HG03342 (cell line): ENCODE results near the gene IPO13.

ENCODE experiments used
- ATAC-seq: cut with Tn5 transposase; IDR thresholded peaks from one replicate; pipeline ENCODE4 v1.9.1; 2021; ENCODE audit warnings: mild to moderate bottlenecking, moderate library complexity; ENCODE audit not compliant: unreplicated experiment

IPO13 gene

DNA sequence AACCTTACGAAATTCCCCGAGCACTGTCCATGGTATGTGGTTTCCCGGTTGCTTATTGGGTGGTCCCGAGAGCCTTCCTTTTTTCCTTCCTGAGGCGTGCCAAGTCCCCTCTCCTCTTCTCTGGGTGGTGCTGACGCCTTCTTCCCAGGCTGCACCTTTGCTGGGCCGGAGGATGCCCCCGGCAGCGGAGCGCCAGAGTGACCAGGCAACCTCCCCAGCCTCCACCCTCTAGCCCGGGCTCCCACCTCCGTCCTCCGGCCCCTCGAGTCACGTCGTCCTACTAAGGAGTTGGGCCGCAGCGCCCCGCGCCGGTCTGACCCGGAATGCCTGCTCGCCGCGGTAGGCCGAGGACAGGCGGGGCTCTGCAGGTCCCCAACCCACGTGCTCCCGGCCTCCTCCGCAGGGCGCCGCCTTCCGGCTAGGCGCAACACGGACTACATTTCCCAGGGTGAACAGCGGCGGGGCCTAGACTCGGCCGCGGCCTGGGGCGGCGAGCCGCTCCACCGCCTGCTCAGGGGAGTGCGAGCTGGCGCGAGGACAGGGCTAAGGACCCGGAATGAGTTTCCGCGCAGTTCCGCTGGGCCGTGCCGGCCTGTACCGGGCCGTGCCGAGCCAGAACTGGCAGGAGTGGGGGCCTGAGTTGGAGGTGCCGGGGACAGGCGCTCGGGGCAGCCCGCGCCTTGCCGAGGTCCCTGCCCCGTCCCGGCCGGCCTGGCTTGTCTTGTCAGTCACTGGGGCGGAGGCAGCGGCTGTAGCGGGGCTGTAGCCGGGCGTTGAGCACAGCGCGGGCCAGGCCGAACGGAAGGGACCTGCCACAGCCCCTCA is at the start of gene IPO13:
IPO13 (plus strand) TSS at position 715 of the 825 bp plus-strand sequence. CDS start 651 bp downstream, outside the sequence.
- peak; percentile 91 for ATAC-seq

- no peak for ATAC-seq
These were observed 47.8 kb upstream of the IPO13 start for GRCh38 chr1:43898981-43899380.

DNA sequence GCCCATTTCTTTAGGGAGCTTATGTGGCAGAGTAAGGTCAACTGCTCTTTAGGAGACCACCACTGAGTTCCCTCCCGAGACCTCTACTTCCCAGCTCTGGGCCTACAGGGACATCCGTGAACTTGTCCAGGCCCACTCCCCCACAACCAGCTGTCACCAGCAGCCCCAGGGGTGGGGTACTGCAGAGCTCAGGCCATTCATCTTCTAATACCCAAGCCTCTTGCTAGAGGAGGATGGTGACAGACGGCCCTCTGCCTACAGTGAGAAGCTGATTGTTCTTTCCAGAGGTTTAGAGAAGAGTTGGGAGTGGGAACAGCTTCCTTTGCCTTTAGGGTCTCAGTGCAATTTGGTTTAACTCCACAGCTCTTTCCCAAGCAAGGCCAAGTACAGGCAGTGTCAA is 46.4 kb upstream of the IPO13 start:
- ATAC-seq = no peak

GRCh38 chr1:43901196-43901961 is 45.4 kb upstream of the IPO13 start:
- ATAC-seq = no peak

DNA sequence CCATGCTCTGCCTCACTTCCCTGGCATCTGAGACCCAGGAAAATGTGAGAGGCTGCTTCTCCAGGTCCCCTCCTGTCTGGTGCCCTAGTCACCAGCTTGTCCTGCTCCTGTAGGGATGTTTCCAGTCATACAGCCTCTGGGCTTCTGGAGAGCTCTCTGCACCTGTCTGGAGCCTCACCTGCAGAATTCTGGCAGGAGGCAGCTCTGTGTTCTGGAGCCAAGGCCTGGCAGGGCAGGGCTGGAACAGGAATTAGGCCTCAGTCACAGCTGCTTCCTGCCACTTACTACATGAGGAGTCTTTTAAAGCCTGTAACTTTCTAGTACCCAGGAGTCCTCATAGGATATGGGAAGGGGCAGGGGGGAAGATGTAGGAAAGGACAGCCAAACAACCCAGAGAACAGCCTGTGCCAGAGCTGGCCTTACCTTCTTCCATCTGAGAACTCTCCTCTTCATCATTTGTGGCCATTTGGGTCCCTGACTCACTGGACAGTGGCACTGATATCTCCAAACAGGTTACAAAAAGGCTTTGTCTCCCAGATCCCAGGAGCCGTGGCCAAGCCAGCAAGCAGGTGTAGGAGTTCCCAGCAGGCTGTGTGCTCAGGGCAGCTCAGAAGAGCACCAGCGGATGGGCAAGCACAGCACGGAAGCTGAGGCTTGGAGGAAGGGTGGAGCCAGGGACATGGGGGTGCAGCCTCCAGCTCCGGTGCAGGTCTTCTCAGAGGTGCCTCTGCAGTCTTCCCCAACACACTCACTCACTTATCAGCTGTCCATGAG is 44.5 kb upstream of the IPO13 start:
- no peak for ATAC-seq

- no peak for ATAC-seq
These were observed 41.8 kb upstream of the IPO13 start for GRCh38 chr1:43904660-43905551.

DNA sequence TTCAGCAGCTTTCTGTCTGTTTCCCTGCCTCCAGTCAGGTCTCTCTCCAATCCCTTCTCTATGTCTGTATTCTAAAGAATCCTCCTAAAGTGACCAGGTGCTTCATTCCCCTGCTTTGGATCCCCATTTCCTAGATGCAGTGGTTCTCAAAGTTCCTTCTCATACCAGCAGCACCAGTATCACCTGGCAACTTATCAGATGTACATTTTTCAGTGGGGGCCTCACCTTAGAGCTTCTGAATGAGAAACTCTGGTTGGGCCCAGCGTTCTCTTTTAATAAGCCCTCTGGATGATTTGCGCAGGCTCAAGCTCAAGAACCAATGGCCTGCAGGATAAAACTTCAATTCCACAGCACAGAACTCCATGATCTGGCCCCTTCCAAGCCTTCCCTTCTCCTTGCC is 38.5 kb upstream of the IPO13 start:
- ATAC-seq = no peak

GRCh38 chr1:43908858-43909257 is 37.9 kb upstream of the IPO13 start:
- ATAC-seq = no peak

DNA sequence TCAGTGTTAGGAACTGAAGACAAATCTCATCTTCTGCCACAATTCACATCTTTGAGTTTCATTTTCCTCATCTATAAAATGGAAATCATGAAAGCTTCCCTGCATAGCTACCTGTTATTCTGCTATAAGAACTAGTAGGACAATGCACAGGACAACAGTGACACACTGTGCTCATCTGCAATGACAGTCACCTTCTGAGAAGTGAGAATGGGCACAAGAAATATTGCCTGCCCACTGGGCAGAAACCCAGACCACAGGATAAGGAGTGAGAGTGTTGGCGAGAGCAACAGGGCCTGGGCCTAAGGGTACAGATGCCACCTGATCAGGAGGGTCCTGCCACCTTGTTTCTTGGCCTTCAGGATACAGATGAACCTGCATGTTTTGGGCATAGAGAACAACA is 36.4 kb upstream of the IPO13 start:
- ATAC-seq = no peak

GRCh38 chr1:43912607-43913006 is 34.1 kb upstream of the IPO13 start:
- ATAC-seq = no peak

GRCh38 chr1:43913051-43913501 is 33.7 kb upstream of the IPO13 start:
- no peak for ATAC-seq

DNA sequence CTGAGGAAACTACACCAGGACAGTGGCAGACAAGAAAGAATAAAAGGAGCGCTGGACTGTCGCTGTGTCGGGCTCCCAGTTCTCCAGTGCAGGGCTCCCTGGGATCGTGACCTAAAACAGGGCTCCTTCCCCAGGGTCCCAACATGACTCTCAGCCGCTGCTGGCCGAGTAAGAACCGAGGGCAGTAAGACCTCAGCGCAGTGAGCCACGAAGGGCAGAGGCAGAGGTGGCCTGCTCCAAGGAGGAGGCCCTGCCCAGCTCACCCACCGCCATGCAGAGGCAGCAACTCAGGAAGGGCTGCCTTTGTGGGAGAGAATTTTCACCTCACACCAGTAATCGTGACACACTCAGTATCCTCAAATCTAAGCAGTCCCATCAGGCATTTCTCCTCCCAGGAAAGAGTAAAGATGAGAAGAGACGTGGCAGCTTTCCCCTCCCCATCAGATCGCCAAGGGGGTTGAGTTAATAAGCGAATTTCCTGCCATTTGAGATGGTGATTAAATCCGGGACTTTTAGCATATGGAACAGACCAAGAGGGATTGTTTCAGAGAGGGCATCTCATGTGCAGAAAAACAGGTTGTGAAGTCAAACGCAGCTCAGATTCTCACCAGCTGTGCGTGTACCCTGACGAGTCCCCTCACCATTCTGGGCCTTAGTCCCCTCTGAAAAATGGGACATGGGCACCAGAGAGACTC is 32.9 kb upstream of the IPO13 start:
- ATAC-seq = no peak

- no peak for ATAC-seq
These were observed 31.9 kb upstream of the IPO13 start for GRCh38 chr1:43914576-43915525.

DNA sequence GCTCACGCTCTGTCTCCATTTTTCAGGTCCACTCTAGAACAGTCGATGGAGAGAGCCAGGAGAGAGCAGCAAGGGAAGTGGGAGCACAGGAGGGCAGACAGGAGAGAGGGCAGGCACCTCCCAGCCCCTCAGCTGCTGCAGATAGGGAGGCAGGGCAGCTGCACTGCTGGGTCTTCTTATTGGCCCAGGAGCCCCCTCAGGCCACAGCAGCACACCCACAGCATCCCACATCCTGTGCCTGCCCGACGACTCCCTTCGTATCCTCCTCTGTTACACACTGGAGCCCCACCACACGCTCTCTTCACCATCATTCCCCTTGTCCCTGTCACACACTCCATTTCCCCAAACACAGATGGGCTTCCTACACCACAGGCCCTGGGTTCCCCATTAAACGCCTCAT is 26.8 kb upstream of the IPO13 start:
- ATAC-seq = no peak

- ATAC-seq = no peak
These were observed 25.7 kb upstream of the IPO13 start for GRCh38 chr1:43921022-43921421.

DNA sequence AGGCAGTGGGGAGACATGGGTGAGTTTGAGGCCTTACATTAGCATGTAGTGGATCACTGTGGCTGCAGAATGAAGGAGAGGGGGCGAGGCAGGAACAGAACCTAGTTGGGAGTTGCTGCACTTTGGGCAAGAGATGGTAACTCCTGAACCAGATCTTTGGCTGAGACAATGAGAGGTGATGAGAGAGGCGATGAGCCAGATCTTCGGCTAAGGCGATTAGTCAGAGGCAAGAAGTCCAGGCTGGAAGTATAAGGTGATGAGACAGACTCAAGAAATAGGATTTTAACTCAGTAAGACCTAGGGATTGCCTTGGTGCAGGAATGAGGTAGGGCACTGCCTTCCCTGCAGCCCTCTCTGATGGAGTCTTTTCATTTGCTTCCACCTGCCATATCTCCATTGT is 22.2 kb upstream of the IPO13 start:
- no peak for ATAC-seq

- ATAC-seq = no peak
These were observed 20.9 kb upstream of the IPO13 start for GRCh38 chr1:43925846-43926245.

DNA sequence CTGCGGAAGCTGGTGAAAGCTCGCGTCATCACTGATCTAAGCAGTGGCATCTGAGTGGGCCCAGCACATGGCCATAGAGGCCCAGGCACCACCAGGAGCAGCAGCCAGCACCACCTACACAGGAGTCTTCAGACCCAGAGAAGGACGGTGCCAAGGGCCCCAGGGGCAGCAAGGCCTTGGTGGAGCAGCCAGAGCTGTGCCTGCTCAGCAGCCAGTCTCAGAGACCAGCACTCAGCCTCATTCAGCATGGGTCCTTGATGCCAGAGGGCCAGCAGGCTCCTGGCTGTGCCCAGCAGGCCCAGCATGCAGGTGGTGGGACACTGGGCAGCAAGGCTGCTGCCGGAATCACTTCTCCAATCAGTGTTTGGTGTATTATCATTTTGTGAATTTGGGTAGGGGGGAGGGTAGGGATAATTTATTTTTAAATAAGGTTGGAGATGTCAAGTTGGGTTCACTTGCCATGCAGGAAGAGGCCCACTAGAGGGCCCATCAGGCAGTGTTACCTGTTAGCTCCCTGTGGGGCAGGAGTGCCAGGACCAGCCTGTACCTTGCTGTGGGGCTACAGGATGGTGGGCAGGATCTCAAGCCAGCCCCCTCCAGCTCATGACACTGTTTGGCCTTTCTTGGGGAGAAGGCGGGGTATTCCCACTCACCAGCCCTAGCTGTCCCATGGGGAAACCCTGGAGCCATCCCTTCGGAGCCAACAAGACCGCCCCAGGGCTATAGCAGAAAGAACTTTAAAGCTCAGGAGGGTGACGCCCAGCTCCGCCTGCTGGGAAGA is 16.4 kb upstream of the IPO13 start:
- no peak for ATAC-seq
